Neutrophil (primary cell): ENCODE results near the gene FKBP1B.

Experiments
- H3K27ac ChIP-seq: fragments of 200-600 bp; sonication (generic); 2 replicates; pipeline ENCODE4 v1.5.1; 2016; ENCODE audit warnings: mild to moderate bottlenecking, moderate library complexity
- H3K27me3 ChIP-seq: fragments of 200-600 bp; sonication (generic); 2 replicates; pipeline ENCODE4 v1.6.0; 2016; ENCODE audit warnings: mild to moderate bottlenecking
- H3K36me3 ChIP-seq: fragments of 200-600 bp; sonication (generic); 2 replicates; pipeline ENCODE4 v1.5.1; 2017
- H3K4me1 ChIP-seq, 2 experiments: fragments of 200-600 bp in 1 of 2; sonication (generic) in 1 of 2; 1 replicate in 1 of 2; 2 replicates in 1 of 2; pipeline versions ENCODE4 v1.5.1 to v1.6.1; 2013 to 2016; ENCODE audit warnings: low read depth in 1 of 2, low read length in 1 of 2, mild to moderate bottlenecking in 1 of 2, moderate library complexity in 1 of 2; ENCODE audit not compliant: control insufficient read depth in 1 of 2, insufficient read depth in 1 of 2
- H3K4me3 ChIP-seq, 2 experiments: fragments of 200-600 bp in 1 of 2; sonication (generic) in 1 of 2; 1 replicate in 1 of 2; 2 replicates in 1 of 2; pipeline ENCODE4 v1.5.1; 2013 to 2016; ENCODE audit warnings: low read depth in 1 of 2, low read length in 1 of 2, mild to moderate bottlenecking in 1 of 2, moderate library complexity in 1 of 2
- H3K9me3 ChIP-seq: fragments of 200-600 bp; sonication (generic); 2 replicates; pipeline ENCODE4 v1.5.1; 2016
- TF ChIP-seq, protein P1 (sequence below): fragments of 200-600 bp; sonication (generic); IDR thresholded peaks from 2 replicates; pipeline ENCODE4 v1.5.1; 2016; ENCODE audit warnings: antibody characterized with exemption

The FKBP1B gene

DNA sequence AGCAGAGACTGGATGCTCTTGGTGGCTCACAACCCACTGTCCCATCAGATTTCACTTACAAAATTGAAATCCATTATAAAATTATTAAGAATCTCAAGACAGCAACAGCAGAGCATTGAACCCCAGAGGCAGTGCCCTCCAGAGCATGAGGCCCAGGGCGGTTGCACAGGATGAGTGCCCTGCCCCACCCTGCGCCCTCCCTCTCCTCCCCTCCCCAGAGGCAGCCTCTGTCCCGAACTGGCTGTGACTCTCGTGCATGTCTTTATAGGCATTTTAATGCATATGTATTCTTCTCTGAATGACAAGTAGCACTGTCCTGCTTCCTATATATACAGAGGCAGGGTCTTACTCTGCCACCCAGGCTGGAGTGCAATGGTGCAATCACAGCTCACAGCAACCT is 29.3 kb upstream of the FKBP1B start:
- Histone ChIP-seq H3K4me3 (no peak overlapping the region), H3K27ac (no peak overlapping the region), H3K36me3 (peaks cover 8% of the 10 kb centered on the region), H3K27me3 (no peaks in the 10 kb centered on the region), H3K9me3 (no peaks in the 10 kb centered on the region), H3K4me1 (no peaks in the 10 kb centered on the region)
- TF ChIP-seq, protein P1, sequence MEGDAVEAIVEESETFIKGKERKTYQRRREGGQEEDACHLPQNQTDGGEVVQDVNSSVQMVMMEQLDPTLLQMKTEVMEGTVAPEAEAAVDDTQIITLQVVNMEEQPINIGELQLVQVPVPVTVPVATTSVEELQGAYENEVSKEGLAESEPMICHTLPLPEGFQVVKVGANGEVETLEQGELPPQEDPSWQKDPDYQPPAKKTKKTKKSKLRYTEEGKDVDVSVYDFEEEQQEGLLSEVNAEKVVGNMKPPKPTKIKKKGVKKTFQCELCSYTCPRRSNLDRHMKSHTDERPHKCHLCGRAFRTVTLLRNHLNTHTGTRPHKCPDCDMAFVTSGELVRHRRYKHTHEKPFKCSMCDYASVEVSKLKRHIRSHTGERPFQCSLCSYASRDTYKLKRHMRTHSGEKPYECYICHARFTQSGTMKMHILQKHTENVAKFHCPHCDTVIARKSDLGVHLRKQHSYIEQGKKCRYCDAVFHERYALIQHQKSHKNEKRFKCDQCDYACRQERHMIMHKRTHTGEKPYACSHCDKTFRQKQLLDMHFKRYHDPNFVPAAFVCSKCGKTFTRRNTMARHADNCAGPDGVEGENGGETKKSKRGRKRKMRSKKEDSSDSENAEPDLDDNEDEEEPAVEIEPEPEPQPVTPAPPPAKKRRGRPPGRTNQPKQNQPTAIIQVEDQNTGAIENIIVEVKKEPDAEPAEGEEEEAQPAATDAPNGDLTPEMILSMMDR, result no peak

DNA sequence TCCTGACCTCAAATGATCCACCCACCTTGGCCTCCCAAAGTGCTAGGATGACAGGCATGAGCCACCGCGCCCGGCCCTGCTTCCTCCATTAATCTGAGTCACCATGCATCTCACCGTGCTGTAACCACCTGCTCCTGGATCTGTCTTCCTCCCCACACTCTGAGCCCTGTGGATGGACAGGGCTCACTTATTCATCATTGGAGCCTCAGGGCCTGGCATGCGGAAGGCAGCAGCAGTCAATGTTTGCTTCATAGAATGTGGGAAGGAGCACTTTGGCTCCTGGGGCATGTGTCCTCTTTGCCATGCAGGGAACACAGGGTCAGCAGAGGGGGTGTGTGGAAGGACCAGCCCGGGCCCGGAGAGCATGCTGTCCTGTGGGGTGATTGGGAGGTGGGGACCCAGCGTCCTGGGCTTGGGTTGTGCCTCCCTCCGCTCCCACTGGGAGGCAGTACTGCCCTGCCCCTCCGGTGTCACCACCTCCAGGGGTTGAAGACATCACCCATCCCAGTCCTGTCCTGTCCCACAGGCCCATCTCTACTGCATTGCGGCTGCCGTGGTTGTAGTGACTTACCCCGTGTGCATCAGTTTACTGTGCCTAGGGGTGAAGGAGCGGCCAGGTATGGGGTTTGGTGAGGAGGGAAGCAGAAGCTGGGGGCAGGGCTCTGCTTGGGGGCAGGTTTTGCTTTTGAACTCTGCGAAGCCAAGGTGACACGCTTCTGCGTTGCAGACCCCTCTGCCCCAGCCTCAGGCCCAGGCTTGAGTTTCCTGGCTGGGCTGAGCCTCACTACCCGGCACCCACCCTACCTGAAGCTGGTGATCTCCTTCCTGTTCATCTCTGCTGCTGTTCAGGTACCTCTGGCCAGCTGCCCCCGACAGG is 28.2 kb upstream of the FKBP1B start:
- Histone ChIP-seq H3K27me3 (no peaks in the 10 kb centered on the region), H3K4me1 (no peaks in the 10 kb centered on the region), H3K36me3 (peaks cover 8% of the 10 kb centered on the region), H3K9me3 (no peaks in the 10 kb centered on the region), H3K27ac (no peak overlapping the region), H3K4me3 (no peak overlapping the region)
- TF ChIP-seq, protein P1, result no peak

DNA sequence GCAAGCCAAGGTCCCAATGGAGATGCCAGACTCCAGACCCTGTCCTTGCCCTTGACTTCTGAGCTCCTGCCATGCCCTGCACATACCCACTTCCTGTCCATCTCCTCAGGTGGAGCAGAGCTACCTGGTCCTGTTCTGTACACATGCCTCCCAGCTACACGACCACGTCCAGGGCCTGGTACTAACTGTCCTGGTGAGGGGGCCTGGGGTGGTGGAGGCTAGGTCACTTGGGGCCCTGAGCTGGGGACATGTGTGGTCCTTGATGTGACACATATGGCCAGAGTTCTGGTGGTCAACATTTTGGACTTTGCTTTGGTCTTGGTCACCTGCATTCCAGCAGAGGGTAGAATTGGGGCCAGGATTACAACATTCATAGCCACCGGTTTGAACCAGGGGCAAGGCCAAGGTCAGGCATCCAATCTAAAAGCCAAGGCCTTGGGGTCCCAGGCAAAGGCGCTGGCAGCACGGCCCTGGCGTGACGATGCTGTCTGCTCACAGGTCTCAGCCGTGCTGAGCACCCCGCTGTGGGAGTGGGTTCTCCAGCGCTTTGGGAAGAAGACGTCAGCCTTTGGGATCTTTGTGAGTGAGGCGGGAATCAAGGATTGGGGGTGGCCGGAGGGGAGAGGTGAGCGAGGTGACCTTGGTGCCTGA is 27.1 kb upstream of the FKBP1B start:
- no peaks in the 10 kb centered on the region for H3K9me3 ChIP-seq
- H3K27ac ChIP-seq, result no peak overlapping the region
- peaks cover 8% of the 10 kb centered on the region for H3K36me3 ChIP-seq
- TF ChIP-seq, protein P1, result no peak
- H3K4me3 ChIP-seq, result no peak overlapping the region
- no peaks in the 10 kb centered on the region for H3K4me1 ChIP-seq
- H3K27me3 ChIP-seq, result no peaks in the 10 kb centered on the region

DNA sequence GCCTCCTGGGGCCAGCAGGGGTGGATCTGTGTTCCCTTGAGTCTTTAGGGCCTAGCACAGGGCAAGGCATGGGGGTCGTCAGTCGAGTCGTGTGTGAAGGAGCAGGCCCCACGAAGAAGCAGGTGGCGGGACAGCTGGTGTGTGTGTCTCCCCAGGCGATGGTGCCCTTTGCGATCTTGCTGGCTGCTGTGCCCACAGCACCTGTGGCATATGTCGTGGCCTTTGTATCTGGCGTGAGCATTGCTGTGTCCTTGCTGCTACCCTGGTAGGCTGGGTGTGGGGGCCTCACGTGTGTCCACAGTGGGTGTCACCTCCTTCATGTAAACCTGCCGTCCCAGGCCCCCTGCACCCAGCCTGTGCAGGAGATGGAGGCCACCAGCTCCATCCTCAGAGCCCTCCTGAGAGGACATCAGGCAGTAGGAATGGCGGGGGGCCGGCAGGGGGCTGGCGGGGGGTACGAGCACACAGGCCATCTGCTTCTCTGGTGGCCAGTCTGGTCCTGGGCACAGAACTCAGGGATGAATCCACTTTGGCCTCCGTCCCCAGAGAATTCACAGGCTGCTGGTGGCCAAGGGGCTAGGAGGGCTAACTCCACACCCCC is 26.5 kb upstream of the FKBP1B start:
- TF ChIP-seq, protein P1, result no peak
- H3K4me3 ChIP-seq, result no peak overlapping the region
- H3K4me1 ChIP-seq, result no peaks in the 10 kb centered on the region
- no peaks in the 10 kb centered on the region for H3K27me3 ChIP-seq
- no peak overlapping the region for H3K27ac ChIP-seq
- H3K36me3 ChIP-seq, result peaks cover 8% of the 10 kb centered on the region
- no peaks in the 10 kb centered on the region for H3K9me3 ChIP-seq

DNA sequence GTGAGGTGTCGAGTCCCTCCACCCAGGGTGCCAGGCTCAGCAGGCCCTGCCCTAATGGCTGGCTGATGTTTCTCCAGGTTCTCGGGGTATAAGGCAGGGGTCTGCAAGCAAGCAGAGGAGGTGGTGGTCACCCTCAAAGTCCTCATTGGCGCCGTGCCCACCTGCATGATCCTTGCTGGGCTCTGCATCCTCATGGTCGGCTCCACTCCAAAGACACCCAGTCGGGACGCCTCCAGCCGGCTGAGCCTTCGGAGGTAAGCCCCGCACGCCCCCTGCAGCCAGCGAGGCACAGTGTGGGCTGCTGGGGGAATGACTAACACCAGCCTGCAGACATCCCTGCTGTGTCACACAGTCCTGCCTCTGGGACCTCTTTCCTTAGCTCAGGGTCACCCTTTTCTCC is 25.5 kb upstream of the FKBP1B start:
- H3K36me3 ChIP-seq, result peaks cover 11% of the 10 kb centered on the region
- no peak overlapping the region for H3K4me3 ChIP-seq
- H3K27me3 ChIP-seq, result no peaks in the 10 kb centered on the region
- no peaks in the 10 kb centered on the region for H3K9me3 ChIP-seq
- TF ChIP-seq, protein P1, result no peak
- no peaks in the 10 kb centered on the region for H3K4me1 ChIP-seq
- H3K27ac ChIP-seq, result no peak overlapping the region
